HEK293T (cell line): ENCODE results near the gene SLC24A4.
"Not testable (repeated sequence)": the region's sequence is repeated elsewhere in the genome, so short reads cannot be mapped to it uniquely, and the experiment has no call there.

Experiments
- CTCF ChIA-PET: fragments of 350-600 bp; formaldehyde crosslinking; extraction: SDS; loops from one replicate; lab custom pipeline; 2021; ENCODE audit warnings: antibody characterized with exemption, inconsistent platforms; lab: Yijun Ruan, JAX
- POLR2A ChIA-PET: fragments of 350-600 bp; formaldehyde crosslinking; extraction: SDS; loops from one replicate; lab custom pipeline; 2020; ENCODE audit warnings: antibody characterized with exemption, inconsistent platforms; lab: Yijun Ruan, JAX
- DNase-seq: peaks from one replicate; pipeline ENCODE4 v3.0.0; 2012; ENCODE audit warnings: mixed read lengths; ENCODE audit errors: extremely low spot score
- ARNT ChIP-seq: fragments of 450-650 bp; IDR thresholded peaks from 2 replicates; pipeline ENCODE4 v1.6.1; 2017; ENCODE audit warnings: mild to moderate bottlenecking
- BHLHE40 ChIP-seq: fragments of 450-650 bp; IDR thresholded peaks from 2 replicates; pipeline ENCODE4 v1.6.1; 2016; ENCODE audit warnings: mild to moderate bottlenecking, moderate library complexity, borderline replicate concordance
- CTBP1 ChIP-seq: fragments of 450-650 bp; IDR thresholded peaks from 2 replicates; pipeline ENCODE4 v1.6.1; 2016; ENCODE audit warnings: borderline replicate concordance
- ELF4 ChIP-seq: fragments of 450-650 bp; IDR thresholded peaks from 2 replicates; pipeline ENCODE4 v1.6.1; 2017; ENCODE audit warnings: antibody characterized with exemption
- FOXA1 ChIP-seq: fragments of 450-650 bp; IDR thresholded peaks from 2 replicates; pipeline ENCODE4 v1.6.1; 2016; ENCODE audit warnings: mild to moderate bottlenecking
- FOXK2 ChIP-seq: fragments of 450-650 bp; IDR thresholded peaks from 2 replicates; pipeline ENCODE4 v1.6.1; 2016; ENCODE audit warnings: mild to moderate bottlenecking
- FOXM1 ChIP-seq: fragments of 450-650 bp; IDR thresholded peaks from 2 replicates; pipeline ENCODE4 v1.6.1; 2017; ENCODE audit warnings: mild to moderate bottlenecking, borderline replicate concordance
- HDGF ChIP-seq: fragments of 450-650 bp; IDR thresholded peaks from 2 replicates; pipeline ENCODE4 v1.6.1; 2017; ENCODE audit warnings: antibody characterized with exemption, borderline replicate concordance
- L3MBTL2 ChIP-seq: fragments of 450-650 bp; conservative IDR thresholded peaks from 2 replicates; pipeline ENCODE4 v1.6.1; 2016; ENCODE audit warnings: mild to moderate bottlenecking
- LEF1 ChIP-seq: fragments of 450-650 bp; IDR thresholded peaks from 2 replicates; pipeline ENCODE4 v1.6.1; 2017; ENCODE audit warnings: mild to moderate bottlenecking, borderline replicate concordance
- NFRKB ChIP-seq: fragments of 450-650 bp; IDR thresholded peaks from 2 replicates; pipeline ENCODE4 v1.6.1; 2016; ENCODE audit warnings: mild to moderate bottlenecking, moderate library complexity
- PKNOX1 ChIP-seq: fragments of 450-650 bp; IDR thresholded peaks from 2 replicates; pipeline ENCODE4 v1.6.1; 2016
- SP1 ChIP-seq: fragments of 450-650 bp; IDR thresholded peaks from 2 replicates; pipeline ENCODE4 v1.6.1; 2017
- SUZ12 ChIP-seq: fragments of 450-650 bp; IDR thresholded peaks from 2 replicates; pipeline ENCODE4 v1.6.1; 2016; ENCODE audit warnings: mild to moderate bottlenecking
- TARDBP ChIP-seq: fragments of 450-650 bp; IDR thresholded peaks from 2 replicates; pipeline ENCODE4 v1.6.1; 2016
- ZNF384 ChIP-seq: fragments of 450-650 bp; IDR thresholded peaks from 2 replicates; pipeline ENCODE4 v1.6.1; 2016

Gene SLC24A4

DNA sequence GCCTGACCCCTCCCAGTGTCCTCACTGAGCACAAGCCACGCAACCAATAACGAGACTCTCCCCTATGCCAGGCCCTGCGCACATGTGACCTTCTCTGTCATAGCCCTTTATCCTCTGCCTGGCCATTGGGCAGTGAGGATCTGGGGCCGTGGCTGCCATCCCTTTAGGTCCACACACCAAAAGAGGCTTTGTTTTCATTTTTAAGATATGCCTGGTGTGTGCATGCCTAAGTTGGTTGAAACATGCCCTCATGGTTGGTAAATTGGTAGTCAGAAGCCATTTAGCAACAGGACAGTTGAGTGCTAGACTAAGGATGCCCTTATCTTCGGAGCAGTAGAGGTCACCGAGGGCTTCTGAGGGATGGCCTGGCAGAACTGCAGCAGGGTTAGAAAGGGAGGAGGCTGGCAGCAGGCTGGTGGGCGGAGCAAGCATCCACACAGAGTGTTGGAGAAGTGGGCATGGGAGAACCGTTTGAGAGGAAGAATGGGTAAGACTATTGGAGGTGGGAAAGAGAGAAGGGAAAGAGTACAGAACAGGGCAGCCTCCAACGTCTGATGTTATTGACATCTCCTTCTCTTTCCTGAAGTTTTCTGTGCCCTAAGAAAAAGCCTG is 75.1 kb downstream of the SLC24A4 start:
- ChIA-PET CTCF (no interaction called here), POLR2A (no interaction called here)
- TF ChIP-seq ELF4 (no peak), FOXA1 (no peak), SUZ12 (no peak), NFRKB (no peak), ZNF384 (no peak), FOXM1 (no peak), FOXK2 (no peak), ARNT (no peak), PKNOX1 (no peak), L3MBTL2 (no peak), CTBP1 (no peak), HDGF (no peak), SP1 (no peak), LEF1 (no peak), TARDBP (no peak), BHLHE40 (no peak)
- no peak for DNase-seq

DNA sequence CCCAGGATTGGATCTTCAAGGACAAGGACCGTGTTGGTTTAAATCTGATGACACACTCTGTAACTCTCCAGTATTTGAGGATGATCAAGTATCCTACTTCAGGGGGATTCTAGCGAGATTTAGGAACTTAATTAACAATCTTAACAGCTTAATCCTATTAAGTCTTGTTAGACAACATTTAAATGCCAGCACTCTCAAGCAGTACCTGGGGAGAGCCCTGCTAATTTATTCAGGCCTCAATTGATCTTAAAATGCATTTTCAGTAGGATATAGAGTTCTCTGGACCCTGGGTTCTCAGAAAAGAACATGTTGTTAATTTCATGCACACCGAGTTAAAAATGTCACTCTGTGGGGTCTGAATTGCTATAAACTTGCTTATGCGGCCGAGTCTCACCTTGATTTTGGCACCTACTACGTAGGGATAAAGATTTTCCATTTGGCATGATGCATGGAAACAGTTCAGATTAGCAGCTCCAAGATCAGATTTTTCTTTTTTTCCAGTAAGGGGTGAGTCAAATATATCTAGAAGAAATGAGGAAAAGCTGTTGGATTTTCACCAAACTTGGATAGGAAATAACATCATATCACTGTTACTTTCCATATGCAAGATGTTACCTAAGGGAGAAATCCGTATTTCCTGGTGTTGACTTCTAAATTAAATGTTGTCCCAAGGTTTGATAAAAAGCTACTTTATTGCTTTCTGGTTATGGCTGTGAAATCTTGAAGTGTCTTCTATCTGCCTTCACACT is 76.1 kb downstream of the SLC24A4 start:
- ChIA-PET POLR2A (no interaction called here), CTCF (interaction anchor here (0.8 kb wide), 1 partner anchor 73 kb away, joined by 3 read pairs; no protein-coding TSS in a partner anchor)
- no peak for TF ChIP-seq ZNF384
- no peak for DNase-seq

DNA sequence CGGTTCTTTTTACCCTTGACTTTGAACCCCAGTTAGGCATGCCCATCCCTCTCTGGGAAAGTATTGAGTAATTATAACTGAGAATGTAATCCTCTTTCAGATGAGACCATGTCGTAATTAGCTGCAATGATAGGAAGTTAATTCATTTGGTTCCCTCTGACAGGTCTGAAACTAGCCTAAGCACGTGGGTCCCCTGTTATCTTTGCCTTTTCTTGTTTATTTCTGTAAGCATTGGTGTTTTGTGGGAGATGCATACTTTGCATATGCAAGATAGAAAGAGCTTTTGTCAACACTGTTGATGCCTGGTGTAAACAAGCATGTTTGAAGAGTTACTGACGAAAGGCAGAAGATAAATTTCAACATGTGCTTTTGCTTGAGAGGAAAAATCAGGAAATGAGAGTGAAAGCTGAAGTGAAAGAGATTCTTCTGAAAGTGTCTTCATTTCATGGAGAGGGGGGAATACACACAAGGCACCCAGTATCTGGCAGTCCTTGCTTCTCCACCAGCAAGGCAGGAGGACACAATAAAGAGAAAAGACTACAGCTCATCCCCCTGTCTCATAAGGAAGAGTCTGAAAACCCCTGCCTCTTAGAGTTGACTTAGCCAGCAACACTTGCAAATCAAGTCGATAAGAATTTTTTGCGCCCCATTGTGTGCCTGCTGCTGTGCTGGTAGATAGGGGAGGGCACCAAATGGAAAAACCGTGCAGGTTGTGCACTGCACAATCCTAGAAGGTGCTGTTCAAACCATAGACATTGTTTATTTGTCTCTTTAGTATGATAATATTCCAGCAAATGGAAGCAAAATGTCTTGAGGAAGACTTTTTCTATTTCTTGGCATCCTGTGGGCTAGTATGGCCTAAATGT is 77.8 kb downstream of the SLC24A4 start:
- ChIA-PET CTCF (interaction anchor here (0.7 kb wide), 1 partner anchor 9 kb away, joined by 3 read pairs; no protein-coding TSS in a partner anchor), POLR2A (no interaction called here)
- DNase-seq: no peak
- TF ChIP-seq BHLHE40: no peak
- TF ChIP-seq FOXK2: no peak
- no peak for TF ChIP-seq NFRKB
- TF ChIP-seq SP1: no peak
- TF ChIP-seq TARDBP: no peak
- no peak for TF ChIP-seq FOXA1
- TF ChIP-seq CTBP1: no peak
- no peak for TF ChIP-seq SUZ12
- no peak for TF ChIP-seq ELF4

DNA sequence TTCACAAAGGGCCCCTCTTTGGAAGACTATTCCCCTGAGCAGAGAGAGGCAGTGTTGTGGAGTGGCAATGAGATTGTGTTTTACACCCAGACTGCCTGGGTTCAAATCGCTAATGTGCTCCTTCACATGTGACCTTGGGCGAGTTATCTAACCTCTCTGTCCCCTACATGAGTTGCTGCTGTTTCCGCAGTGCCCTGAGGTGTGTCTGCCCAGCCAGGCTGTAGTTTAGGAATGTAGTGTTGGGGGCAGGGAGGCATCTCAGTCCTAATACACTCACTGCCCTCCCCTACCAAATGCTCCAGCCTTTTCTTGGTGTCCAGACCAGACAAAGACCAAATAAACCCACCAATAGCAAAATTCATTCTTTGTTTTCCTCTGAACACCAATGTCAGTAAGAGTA is 78.6 kb downstream of the SLC24A4 start:
- TF ChIP-seq CTBP1 (no peak), LEF1 (no peak), BHLHE40 (no peak), TARDBP (no peak), L3MBTL2 (no peak)
- POLR2A ChIA-PET: no interaction called here
- CTCF ChIA-PET: no interaction called here
- no peak for DNase-seq

- CTCF ChIA-PET: not testable (repeated sequence)
Observed at GRCh38 chr14:92402500-92402899, 79.5 kb downstream of the SLC24A4 start.

DNA sequence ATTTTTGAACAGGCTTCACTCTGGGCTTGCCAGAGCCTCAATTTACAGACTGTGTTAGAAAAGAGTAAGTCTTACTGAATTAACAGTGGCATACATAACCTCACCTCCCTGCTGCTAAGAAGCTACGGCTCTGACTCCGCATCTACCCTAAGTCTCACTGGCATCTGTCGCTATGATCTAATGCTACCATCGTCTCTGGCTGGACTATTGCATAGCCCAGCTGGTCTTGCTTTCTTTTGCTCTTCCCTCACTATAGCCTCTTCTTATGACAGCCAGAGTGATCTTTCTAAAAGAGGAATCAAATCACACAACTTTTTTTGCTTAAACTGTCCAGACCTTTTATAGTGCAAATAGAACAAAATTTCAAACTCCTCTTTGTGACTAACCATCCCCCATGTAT is 81.1 kb downstream of the SLC24A4 start:
- ChIA-PET CTCF (interaction anchor here (1.0 kb wide), 1 partner anchor 52 kb away, joined by 3 read pairs; no protein-coding TSS in a partner anchor), POLR2A (no interaction called here)
- no peak for DNase-seq
- TF ChIP-seq L3MBTL2: no peak

More at GRCh38 chr14:92402500-92402899, 79.5 kb downstream of the SLC24A4 start:
- POLR2A ChIA-PET, DNase-seq: not testable (repeated sequence)

DNA sequence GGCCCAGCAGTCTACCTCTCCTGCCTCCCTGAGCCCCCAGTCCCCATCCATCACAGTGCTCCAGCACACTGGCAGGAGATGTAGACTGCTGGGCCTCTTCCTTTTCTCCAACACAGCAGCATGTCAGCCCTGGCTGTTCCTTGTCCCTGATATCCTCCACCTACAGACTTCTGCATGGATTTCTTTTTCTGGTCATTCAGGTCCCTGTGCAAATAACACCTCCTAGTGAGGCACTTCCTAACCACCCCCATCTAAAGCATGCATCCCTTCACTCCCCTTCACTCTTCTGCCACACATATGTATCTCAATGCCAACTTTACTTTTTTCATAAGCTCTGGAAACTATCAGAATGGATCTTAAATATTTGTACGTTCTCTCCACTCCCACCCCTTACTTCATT is 81.5 kb downstream of the SLC24A4 start:
- ChIA-PET POLR2A (no interaction called here), CTCF (no interaction called here)
- no peak for DNase-seq
- no peak for TF ChIP-seq BHLHE40
- TF ChIP-seq PKNOX1: no peak
- TF ChIP-seq HDGF: no peak
- TF ChIP-seq ELF4: no peak
- no peak for TF ChIP-seq FOXM1
